GM19240 (cell line): ENCODE measurements around the gene PFKFB2.

Experiments
- DNase-seq: peaks from one replicate; pipeline ENCODE4 v3.0.0; 2011; ENCODE audit warnings: low spot score; ENCODE audit not compliant: insufficient read length

The PFKFB2 gene

GRCh38 chr1:207064561-207064960 is 11.5 kb downstream of the PFKFB2 start:
- DNase-seq: no peak

DNA sequence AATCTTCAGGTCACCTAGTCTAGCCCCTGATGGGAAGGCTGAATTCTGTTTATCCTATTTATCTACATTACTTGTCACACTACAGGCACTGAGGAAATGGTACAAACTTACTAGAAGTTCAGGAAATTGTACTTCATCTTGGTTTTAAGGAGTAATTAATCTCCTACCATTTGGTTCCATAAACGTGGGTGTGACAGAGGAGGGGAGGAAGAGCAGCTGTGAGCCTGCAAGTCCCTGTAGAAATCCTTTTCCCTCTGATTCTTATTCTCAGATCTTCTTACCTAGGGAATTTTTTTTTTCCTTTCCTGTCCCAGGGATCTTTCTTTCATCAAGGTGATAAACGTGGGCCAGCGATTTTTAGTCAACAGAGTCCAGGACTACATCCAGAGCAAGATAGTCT is 14.1 kb downstream of the PFKFB2 start:
- no peak for DNase-seq

GRCh38 chr1:207067665-207068064 is 14.6 kb downstream of the PFKFB2 start:
- DNase-seq: no peak

GRCh38 chr1:207069061-207069460 is 16.0 kb downstream of the PFKFB2 start:
- DNase-seq: no peak

- DNase-seq: no peak
Observed at GRCh38 chr1:207069858-207070506, 16.9 kb downstream of the PFKFB2 start.

DNA sequence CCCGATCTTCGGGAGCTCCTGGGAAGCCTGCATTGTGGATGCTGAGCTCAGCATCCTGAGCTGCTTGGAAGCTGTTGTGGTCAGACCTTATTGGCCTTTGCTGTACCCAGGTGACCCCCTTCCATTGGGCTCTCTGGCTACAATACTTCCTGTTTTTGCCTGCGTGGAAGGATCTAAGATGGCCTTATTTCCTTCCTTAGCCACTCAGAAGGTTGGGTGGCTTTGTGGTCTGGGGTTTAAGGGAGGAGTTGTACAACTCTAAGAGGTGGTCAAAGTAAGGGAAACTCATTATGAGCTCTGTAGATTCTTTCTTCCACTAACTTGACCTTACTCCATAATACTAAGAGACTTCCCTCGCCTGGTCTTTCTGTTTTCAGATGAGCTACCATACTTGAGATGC is 17.7 kb downstream of the PFKFB2 start:
- DNase-seq: no peak

DNA sequence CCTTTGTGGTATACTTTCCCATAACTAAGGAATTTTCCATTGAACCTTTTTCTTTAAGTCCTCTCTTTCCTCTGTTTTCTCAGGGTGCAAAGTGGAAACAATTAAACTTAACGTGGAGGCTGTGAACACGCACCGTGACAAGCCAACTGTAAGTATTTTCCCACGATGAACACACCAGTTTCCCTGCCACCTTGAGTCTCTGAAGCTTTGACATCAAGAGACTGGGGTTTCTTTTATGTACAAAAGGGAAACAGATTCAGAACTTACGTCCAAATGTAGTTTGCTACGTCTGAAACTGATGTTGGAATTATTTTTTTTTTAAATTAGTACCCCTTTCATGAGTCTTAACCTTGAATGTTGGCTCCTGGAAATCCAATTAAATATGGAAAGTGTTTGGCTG is 18.4 kb downstream of the PFKFB2 start:
- no peak for DNase-seq

GRCh38 chr1:207072233-207072632 is 19.2 kb downstream of the PFKFB2 start:
- DNase-seq: no peak

DNA sequence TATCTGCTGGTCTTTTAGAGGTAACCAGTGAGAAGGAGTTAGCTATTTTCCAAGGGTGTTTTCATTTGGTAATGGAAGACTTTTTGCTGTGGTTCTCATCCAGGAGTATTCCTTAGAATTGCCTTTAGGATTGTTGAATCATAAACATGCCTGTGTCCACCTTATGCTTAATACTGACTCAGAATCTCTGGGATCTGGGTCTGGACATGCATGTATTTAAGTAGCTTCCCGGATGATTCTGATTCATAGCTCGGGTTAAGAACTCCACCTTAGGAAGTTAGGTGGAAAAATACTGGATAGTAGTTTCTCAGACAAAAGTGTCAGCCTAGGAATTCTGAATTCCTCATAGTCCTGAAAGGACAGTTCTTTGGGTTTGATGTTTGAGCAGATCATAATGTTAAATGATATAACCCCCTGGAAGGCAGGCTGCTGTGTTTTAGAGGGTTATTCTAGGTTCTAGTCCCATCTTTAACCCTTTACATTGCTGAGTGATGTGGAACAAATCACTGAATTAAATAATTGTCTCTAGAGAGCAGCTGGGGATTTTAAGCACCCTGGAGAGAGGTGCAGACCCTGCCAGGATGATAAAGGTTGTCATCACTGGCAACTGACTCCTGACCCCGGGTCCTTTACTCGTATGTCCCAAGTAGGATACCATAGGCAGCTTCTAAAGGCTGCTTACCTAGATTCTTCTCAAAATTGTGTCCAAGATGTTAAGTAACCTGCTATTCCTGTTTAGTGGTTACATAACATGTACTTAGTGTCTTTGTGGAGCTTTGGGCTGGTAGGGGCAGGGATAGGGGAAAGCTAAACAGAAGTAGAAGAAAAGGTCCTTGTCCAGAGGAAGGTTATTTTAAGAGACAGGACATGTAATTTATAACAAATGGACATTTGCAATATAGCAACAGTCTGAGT is 21.1 kb downstream of the PFKFB2 start:
- DNase-seq: no peak

DNA sequence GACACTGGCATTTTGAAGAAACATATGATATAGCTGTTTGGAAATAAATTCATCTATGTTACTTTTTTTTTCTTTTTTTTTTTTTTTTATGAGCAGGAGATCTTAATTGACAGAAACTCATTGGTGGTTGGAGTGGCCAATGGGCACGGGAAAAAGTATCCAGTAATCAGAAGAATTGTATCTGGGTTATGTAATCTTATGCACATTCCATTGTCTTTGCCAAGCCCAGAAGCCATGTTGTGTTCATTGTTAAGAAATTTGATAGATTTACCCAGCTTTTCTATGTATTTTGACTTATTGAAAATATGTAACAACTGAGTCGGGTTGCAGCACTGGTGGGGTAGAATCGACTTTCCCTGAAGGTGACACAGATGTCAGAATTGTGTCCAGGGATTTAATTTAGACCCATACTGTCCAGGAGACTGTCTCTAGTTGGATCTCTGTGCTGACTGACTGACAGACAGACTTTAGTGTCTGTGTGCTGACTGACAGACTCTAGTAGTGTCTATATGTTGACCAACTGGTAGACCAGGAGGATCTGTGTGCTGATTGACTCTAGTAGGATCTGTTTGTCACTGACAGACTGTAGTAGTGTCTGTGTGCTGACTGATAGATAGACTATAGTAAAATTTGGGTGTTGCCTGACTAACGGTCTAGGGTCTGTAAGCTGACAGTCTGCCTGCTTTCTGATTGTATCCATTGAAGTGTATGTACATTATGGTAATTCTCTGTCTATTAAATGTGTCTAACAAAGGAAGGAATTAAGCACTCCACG is 23.3 kb downstream of the PFKFB2 start:
- DNase-seq: no peak

GRCh38 chr1:207077012-207077411 is 23.9 kb downstream of the PFKFB2 start:
- DNase-seq: no peak

- peak; percentile 51 for DNase-seq
Observed at GRCh38 chr1:207077470-207078377, 24.6 kb downstream of the PFKFB2 start.

DNA sequence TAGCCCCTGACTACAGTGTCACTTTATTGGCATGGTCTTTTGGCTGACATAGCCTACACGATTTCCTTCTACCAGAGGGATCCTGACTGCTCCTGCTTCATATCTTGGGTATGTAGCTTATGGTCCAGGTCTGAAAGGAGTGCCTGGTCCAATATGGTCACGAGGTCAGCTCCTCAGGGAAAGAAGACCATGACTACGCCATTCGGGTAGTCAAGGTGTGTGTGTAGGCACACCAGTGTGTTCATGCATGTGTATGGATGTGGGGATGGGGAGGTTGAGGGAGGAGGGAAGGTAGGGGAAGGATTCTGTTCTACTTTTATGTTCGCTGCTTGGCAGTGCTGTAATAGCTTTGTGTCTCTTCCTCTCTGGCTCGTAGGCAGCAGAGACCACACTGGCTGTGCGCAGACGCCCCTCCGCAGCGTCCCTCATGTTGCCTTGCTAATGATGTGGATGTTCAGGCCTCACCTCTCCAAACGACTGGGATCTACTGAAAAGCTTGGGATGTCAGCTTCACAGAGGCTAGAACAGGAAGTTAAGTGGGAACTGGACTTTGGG is 25.6 kb downstream of the PFKFB2 start:
- DNase-seq: no peak

DNA sequence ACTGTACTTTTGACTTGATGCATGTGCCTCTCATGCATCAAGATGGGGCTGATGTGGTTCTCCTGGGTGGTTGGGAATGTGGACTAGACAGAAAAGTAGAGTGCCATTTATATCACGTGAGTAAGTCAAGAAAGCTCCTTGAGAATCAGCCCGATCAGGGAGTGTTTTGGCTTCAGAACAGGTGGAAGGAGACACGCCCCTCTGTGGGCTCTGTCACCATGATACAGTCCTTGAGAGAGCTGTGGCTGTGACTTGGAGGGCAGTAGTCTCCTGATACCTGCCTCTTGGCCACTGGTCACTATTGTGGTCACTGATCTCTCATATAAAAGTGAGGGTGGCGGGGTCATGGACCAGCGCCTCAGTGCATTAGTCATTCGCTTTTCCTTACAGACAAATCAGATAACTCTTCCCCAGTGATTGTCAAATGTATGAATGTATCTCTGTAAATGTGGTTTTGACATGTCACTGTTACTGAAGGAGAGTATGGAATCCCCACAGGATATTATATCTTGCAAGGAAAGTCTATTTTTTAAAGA is 26.7 kb downstream of the PFKFB2 start:
- no peak for DNase-seq

- DNase-seq: no peak
Observed at GRCh38 chr1:207081088-207081487, 28.0 kb downstream of the PFKFB2 start.

- no peak for DNase-seq
Observed at GRCh38 chr1:207081806-207082205, 28.7 kb downstream of the PFKFB2 start.

DNA sequence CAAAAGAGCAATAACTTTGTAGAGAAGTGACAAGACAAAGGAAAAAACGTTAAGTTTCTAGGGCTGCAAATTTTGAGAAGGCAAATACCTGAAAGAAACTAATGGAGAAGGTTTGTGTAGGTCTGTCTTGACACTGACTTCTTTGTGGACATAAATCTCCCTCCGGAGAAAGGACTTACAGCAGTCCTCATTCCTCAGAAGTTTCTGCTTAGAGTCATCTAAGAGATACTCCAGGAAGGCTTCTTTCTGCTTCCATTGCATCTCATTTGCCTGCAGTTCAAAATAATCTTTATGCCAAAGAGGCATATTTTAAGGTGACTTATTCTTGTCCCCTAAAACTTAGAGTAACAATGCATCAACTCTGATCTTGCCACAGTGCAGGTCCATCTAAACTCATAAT is 31.2 kb downstream of the PFKFB2 start:
- DNase-seq: no peak

DNA sequence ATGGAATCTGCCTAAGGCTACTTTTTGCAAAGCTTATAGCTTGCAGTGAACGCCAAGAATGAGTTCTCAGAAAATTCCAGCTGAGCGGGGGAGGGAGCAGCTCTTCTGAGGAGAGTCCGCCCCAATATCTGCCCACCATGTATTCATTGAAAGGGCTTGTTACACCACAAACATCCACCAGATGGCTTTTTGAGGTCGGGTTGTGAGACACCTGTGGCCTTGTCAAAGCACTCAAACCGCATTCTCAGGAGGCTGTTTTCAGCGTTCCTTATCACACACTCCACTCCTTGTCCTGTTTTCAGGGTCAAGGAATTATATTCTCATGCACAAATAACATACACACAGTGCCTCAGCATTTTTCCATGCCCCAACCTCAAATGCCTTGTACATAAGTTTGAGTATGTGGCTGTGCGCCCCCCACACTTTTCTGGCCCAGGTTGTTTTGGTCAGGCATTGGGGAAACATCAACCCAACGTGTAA is 31.7 kb downstream of the PFKFB2 start:
- peak; percentile 41 for DNase-seq

GRCh38 chr1:207085887-207086286 is 32.8 kb downstream of the PFKFB2 start:
- DNase-seq: no peak

- no peak for DNase-seq
Observed at GRCh38 chr1:207088161-207088560, 35.1 kb downstream of the PFKFB2 start.
